DND-41 (cell line): Measurements from ENCODE around the gene ARHGAP25.

Source experiments
- CTCF ChIP-seq: IDR thresholded peaks from 2 replicates; pipeline ENCODE4 v1.5.1; 2012; ENCODE audit warnings: borderline replicate concordance, low read length, moderate library complexity, mild to moderate bottlenecking; ENCODE audit not compliant: poor library complexity, severe bottlenecking; ENCODE audit errors: extremely low read depth
- EZH2 ChIP-seq: IDR thresholded peaks from 3 replicates; pipeline ENCODE4 v1.6.1; 2012; ENCODE audit warnings: borderline replicate concordance, low read depth, mild to moderate bottlenecking, moderate library complexity, low read length, inconsistent platforms; ENCODE audit not compliant: severe bottlenecking

- TF ChIP-seq CTCF (no peak), EZH2 (no peak)
Measured at GRCh38 chr2:68799140-68800026, 64.8 kb downstream of the ARHGAP25 start.
